Sigmoid colon (tissue), 7 donors: ENCODE results near the gene SERPIND1. TPM values are rescaled to one million over a fixed set of nuclear protein-coding genes. Genes with fewer than 3 reads are reported as not detected.

Experiments used
- DNase-seq: peaks from one replicate; pipeline ENCODE4 v3.0.0-alpha.2; 2019
- H3K27ac ChIP-seq, 4 donors: fragments of 200-600 bp; sonication (generic); one replicate each; pipeline ENCODE4 v1.5.1; 2016 to 2019; ENCODE audit warnings: mild to moderate bottlenecking in 1 of 4
- H3K27me3 ChIP-seq, 3 donors: fragments of 200-600 bp; sonication (generic); one replicate each; pipeline ENCODE4 v1.5.1; 2019; ENCODE audit warnings: mild to moderate bottlenecking in 1 of 3
- H3K36me3 ChIP-seq, 4 donors: fragments of 200-600 bp; sonication (generic); one replicate each; pipeline ENCODE4 v1.5.1; 2016 to 2019
- H3K4me1 ChIP-seq, 4 donors: fragments of 200-600 bp; sonication (generic); one replicate each; pipeline ENCODE4 v1.5.1; 2017 to 2019
- H3K4me3 ChIP-seq, 4 donors: fragments of 200-600 bp; sonication (generic); one replicate each; pipeline ENCODE4 v1.5.1; 2017 to 2019; ENCODE audit warnings: mild to moderate bottlenecking in 2 of 4, moderate library complexity in 1 of 4
- H3K9me3 ChIP-seq, 4 donors: fragments of 200-600 bp in 3 of 4; sonication (generic) in 3 of 4; one replicate each; pipeline versions ENCODE4 v1.5.1 to v1.6.1; 2013 to 2019
- EP300 ChIP-seq, 4 donors: sonication (generic); formaldehyde crosslinking; IDR thresholded peaks; one replicate each; pipeline ENCODE4 v1.6.1; 2017; ENCODE audit warnings: antibody characterized with exemption in 4 of 4
- POLR2A ChIP-seq, 2 donors: fragments of 450-650 bp; IDR thresholded peaks; one replicate each; pipeline ENCODE4 v1.6.1; 2016; ENCODE audit warnings: antibody characterized with exemption in 2 of 2, mild to moderate bottlenecking in 2 of 2, moderate library complexity in 2 of 2
- POLR2AphosphoS5 ChIP-seq, 4 donors: sonication (generic); formaldehyde crosslinking; IDR thresholded peaks; one replicate each; pipeline ENCODE4 v1.6.1; 2017; ENCODE audit warnings: antibody characterized with exemption in 4 of 4
- WGBS, 2 donors: extraction: QIAGEN DNeasy Blood & Tissue Kit; methylation state at CpG; one replicate each; pipeline ENCODE4 v1.1.7; 2013; 5-methylcytosine and 5-hydroxymethylcytosine counted together
- intact Hi-C: fragments of 100-400 bp; cut with DNase I; formaldehyde crosslinking; loops from one replicate; pipeline ENCODE4 v1.15.1; 2023
- polyA plus RNA-seq, 3 donors: library from polyadenylated mRNA; stranded (reverse); fragments of 200-250 nt; gene quantifications; one replicate each; pipeline ENCODE4 v1.2.3, GENCODE V29; 2013
- total RNA-seq, 4 donors: library from RNA; depleted of rRNA; stranded (reverse); fragments of >200 nt; gene quantifications; one replicate each; pipeline ENCODE4 v1.1.0, GENCODE V29; 2016
- TF ChIP-seq, protein P1 (sequence below), 4 experiments: fragments of 450-650 bp in 3 of 4; fragments of 200-600 bp in 1 of 4; IDR thresholded peaks; one replicate each; pipeline ENCODE4 v1.5.1; 2016 to 2019; ENCODE audit warnings: antibody characterized with exemption in 4 of 4, mild to moderate bottlenecking in 3 of 4, moderate library complexity in 2 of 4
- donor health status: healthy with polysubstance abuse.
- donor health status: Bipolar disorder and iron deficiency.
- donor health status: healthy.

The SERPIND1 gene
- total and polyA plus RNA-seq, 7 donors = 0.04 TPM; not detected in 6

GRCh38 chr22:20752104-20752741, 21.7 kb upstream of the SERPIND1 start:
- Histone ChIP-seq H3K9me3 (no peaks in the 10 kb centered on the region), H3K4me1 (peaks cover 0 to 36% (median 27%) of the 10 kb centered on the region in 4 donors), H3K36me3 (peaks cover 5 to 52% (median 24%) of the 10 kb centered on the region in 4 donors), H3K4me3 (no peak overlapping the region), H3K27ac (no peak overlapping the region), H3K27me3 (no peaks in the 10 kb centered on the region)
- TF ChIP-seq, protein P1, sequence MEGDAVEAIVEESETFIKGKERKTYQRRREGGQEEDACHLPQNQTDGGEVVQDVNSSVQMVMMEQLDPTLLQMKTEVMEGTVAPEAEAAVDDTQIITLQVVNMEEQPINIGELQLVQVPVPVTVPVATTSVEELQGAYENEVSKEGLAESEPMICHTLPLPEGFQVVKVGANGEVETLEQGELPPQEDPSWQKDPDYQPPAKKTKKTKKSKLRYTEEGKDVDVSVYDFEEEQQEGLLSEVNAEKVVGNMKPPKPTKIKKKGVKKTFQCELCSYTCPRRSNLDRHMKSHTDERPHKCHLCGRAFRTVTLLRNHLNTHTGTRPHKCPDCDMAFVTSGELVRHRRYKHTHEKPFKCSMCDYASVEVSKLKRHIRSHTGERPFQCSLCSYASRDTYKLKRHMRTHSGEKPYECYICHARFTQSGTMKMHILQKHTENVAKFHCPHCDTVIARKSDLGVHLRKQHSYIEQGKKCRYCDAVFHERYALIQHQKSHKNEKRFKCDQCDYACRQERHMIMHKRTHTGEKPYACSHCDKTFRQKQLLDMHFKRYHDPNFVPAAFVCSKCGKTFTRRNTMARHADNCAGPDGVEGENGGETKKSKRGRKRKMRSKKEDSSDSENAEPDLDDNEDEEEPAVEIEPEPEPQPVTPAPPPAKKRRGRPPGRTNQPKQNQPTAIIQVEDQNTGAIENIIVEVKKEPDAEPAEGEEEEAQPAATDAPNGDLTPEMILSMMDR (IDR thresholded peaks at IDR 0.05) = no peak
- TF ChIP-seq EP300 (IDR thresholded peaks at IDR 0.05) (no peak), POLR2A (IDR thresholded peaks at IDR 0.05) (no peak), POLR2AphosphoS5 (IDR thresholded peaks at IDR 0.05) (no peak)
- intact Hi-C loops = no loop called here
- DNase-seq = no peak
- 94 to 98% methylated on average over 7 of the region's 7 CpGs for WGBS, 2 donors

GRCh38 chr22:20752873-20753272, 21.0 kb upstream of the SERPIND1 start:
- Histone ChIP-seq H3K4me3 (no peak overlapping the region), H3K36me3 (peaks cover 5 to 52% (median 20%) of the 10 kb centered on the region in 4 donors), H3K4me1 (peaks cover 0 to 36% (median 27%) of the 10 kb centered on the region in 4 donors), H3K27ac (no peak overlapping the region), H3K9me3 (no peaks in the 10 kb centered on the region), H3K27me3 (no peaks in the 10 kb centered on the region)
- DNase-seq = no peak
- TF ChIP-seq POLR2AphosphoS5 (IDR thresholded peaks at IDR 0.05) = no peak
- TF ChIP-seq, protein P1 (IDR thresholded peaks at IDR 0.05) = no peak
- TF ChIP-seq EP300 (IDR thresholded peaks at IDR 0.05) = no peak
- TF ChIP-seq POLR2A (IDR thresholded peaks at IDR 0.05) = no peak
- intact Hi-C loops = no loop called here
- WGBS, 2 donors = 96 to 97% methylated on average over 10 of the region's 10 CpGs

- TF ChIP-seq, protein P1 (IDR thresholded peaks at IDR 0.05) = no peak
- TF ChIP-seq EP300 (IDR thresholded peaks at IDR 0.05) = no peak
- no peak for TF ChIP-seq POLR2AphosphoS5 (IDR thresholded peaks at IDR 0.05)
- no peak for TF ChIP-seq POLR2A (IDR thresholded peaks at IDR 0.05)
- Histone ChIP-seq H3K36me3 (peaks cover 3 to 77% (median 23%) of the 10 kb centered on the region in 4 donors), H3K27ac (no peak overlapping the region), H3K4me3 (no peak overlapping the region), H3K9me3 (no peaks in the 10 kb centered on the region), H3K4me1 (no peaks in the 10 kb centered on the region), H3K27me3 (no peaks in the 10 kb centered on the region)
- intact Hi-C loops = no loop called here
- WGBS, 2 donors = 90 to 98% methylated on average over 3 of the region's 3 CpGs
- DNase-seq = no peak
Measured at GRCh38 chr22:20756846-20757245, 17.1 kb upstream of the SERPIND1 start.

DNA sequence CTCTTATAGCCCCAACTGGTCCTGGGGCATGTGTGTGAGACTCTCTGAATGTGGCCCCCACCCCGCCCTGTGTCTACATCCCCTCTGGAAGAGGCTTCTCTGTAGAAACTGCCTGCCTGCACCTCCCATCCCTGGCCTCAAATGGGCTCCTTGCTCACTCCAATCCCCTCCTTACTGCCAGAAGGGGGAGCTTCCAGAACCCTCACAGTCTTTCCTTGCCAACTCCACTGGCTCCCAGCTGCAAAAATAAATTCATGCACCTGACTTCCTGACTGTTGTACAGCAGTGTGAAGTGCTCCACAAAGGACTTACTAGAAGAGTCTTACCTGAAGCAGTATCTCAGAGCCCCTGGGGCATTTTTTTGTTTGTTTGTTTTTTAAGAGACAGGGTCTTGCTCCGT, 15.2 kb upstream of the SERPIND1 start:
- H3K27ac ChIP-seq = no peak overlapping the region
- peaks cover 7 to 79% (median 25%) of the 10 kb centered on the region in 4 donors for H3K36me3 ChIP-seq
- H3K27me3 ChIP-seq = no peaks in the 10 kb centered on the region
- 99% methylated on average over 2 of the region's 2 CpGs for WGBS, 2 donors
- TF ChIP-seq POLR2AphosphoS5 (IDR thresholded peaks at IDR 0.05) (no peak), POLR2A (IDR thresholded peaks at IDR 0.05) (no peak), EP300 (IDR thresholded peaks at IDR 0.05) (no peak)
- TF ChIP-seq, protein P1 (IDR thresholded peaks at IDR 0.05) = no peak
- H3K4me3 ChIP-seq = no peak overlapping the region
- intact Hi-C loops = no loop called here
- no peak for DNase-seq
- no peaks in the 10 kb centered on the region for H3K4me1 ChIP-seq
- no peaks in the 10 kb centered on the region for H3K9me3 ChIP-seq

DNA sequence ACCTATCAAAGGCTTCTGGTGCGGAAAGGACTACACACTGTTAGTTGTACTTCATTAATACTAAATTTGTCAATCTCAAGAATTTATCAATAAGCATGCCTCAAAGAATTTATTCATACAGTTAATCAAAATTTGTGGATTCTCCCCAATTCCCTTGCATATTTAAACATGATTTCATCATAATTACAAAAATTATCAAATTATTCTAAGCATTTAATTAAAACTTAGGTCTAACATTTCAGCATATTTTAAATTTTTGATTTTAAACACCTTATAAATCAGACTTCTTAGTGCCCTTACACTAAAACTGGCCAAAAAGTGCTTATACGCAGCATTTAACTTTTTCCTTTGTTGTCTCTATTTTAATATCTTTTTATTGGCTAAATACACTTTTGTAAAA, 13.8 kb upstream of the SERPIND1 start:
- intact Hi-C loops = no loop called here
- Histone ChIP-seq H3K36me3 (peaks cover 17 to 82% (median 37%) of the 10 kb centered on the region in 4 donors), H3K4me3 (no peak overlapping the region), H3K4me1 (no peaks in the 10 kb centered on the region), H3K9me3 (no peaks in the 10 kb centered on the region), H3K27ac (no peak overlapping the region), H3K27me3 (no peaks in the 10 kb centered on the region)
- DNase-seq = no peak
- TF ChIP-seq POLR2AphosphoS5 (IDR thresholded peaks at IDR 0.05) (no peak), EP300 (IDR thresholded peaks at IDR 0.05) (no peak), POLR2A (IDR thresholded peaks at IDR 0.05) (no peak)
- TF ChIP-seq, protein P1 (IDR thresholded peaks at IDR 0.05) = no peak
- WGBS, 2 donors = 97 to 99% methylated on average over 2 of the region's 2 CpGs
